Muscle layer of duodenum (tissue), 2 donors: ENCODE measurements around the gene GRK3.
"Not testable (repeated sequence)": the region's sequence is repeated elsewhere in the genome, so short reads cannot be mapped to it uniquely, and the experiment has no call there.

Experiments
- H3K27ac ChIP-seq: one replicate; pipeline ENCODE4 v1.7.0; 2013; ENCODE audit warnings: mild to moderate bottlenecking, low read length
- H3K27me3 ChIP-seq: one replicate; pipeline ENCODE4 v1.7.0; 2013; ENCODE audit warnings: low read depth, mild to moderate bottlenecking, control low read depth, low read length
- H3K36me3 ChIP-seq, 2 donors: one replicate each; pipeline ENCODE4 v1.7.0; 2013; ENCODE audit warnings: low read length in 2 of 2, control low read depth in 1 of 2, mild to moderate bottlenecking in 1 of 2; ENCODE audit not compliant: insufficient read depth in 2 of 2, control insufficient read depth in 1 of 2
- H3K4me1 ChIP-seq, 2 donors: one replicate each; pipeline ENCODE4 v1.7.0; 2013; ENCODE audit warnings: low read length in 2 of 2, mild to moderate bottlenecking in 2 of 2, control low read depth in 1 of 2, moderate library complexity in 1 of 2; ENCODE audit not compliant: insufficient read depth in 2 of 2, control insufficient read depth in 1 of 2
- H3K4me3 ChIP-seq, 2 donors: one replicate each; pipeline ENCODE4 v1.7.0; 2013; ENCODE audit warnings: low read length in 2 of 2, low read depth in 1 of 2, mild to moderate bottlenecking in 1 of 2
- H3K9me3 ChIP-seq, 2 donors: one replicate each; pipeline ENCODE4 v1.7.0; 2013; ENCODE audit warnings: low read length in 2 of 2, control low read depth in 1 of 2, mild to moderate bottlenecking in 1 of 2; ENCODE audit not compliant: control insufficient read depth in 1 of 2
- donor health status: healthy.

The GRK3 gene

DNA sequence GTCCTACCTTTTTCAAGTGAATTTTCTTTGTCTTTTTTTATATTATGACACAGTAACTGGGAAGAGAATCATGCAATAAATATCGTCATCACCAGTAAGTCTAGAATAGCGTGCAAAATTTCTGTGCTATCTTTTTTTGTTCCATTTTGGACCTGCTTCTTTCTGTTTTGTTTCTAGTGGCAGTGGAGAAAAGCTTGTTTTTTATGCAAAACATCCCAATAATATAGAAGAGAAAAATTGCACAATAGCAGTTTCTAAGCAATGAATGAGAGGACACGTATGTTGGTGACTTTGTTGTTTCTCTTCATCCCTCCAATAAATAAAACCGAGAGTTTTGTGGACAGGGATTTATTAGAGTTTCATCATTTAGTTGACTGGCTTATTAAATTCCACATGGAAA, 10.3 kb downstream of the GRK3 start:
- Histone ChIP-seq H3K9me3 (no peaks in the 10 kb centered on the region), H3K27ac (no peak overlapping the region), H3K4me1 (no peaks in the 10 kb centered on the region), H3K27me3 (no peaks in the 10 kb centered on the region), H3K36me3 (no peaks in the 10 kb centered on the region), H3K4me3 (no peak overlapping the region)

DNA sequence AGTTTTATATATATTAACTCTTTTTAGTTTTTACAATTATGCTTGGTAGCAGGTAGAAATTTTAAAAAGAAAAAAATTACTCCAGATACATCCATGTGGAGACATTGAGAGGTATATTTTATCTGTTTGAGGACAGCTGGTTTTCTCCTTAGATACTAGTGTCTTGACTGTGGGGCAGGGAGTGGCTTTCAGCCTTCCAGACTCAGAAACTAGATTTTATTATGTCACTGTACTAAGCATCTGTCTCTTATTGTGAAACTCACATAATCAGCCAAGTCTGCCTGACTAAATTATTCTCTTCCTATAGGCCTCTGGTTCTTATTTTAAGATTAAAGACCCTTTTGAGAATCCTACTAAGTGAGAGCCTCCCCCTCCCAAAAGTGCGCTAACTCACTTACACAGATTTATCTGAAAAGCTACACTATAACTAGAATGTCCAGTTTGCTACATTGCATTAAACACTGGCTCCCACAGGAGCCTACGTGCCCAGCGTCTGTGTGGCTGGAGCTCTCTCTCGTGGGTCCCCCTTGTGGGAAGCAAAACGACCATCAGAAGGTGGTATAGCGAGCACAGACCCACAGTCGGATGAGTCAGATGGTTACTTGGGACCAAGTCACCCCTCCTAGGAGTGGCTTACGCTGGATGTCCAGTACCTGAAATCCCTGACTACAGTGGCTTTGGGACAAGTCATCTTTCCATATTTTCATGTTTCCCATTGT, 11.4 kb downstream of the GRK3 start:
- H3K4me3 ChIP-seq, H3K9me3 ChIP-seq, H3K36me3 ChIP-seq, H3K27me3 ChIP-seq, H3K27ac ChIP-seq, H3K4me1 ChIP-seq: not testable (repeated sequence)

- H3K36me3 ChIP-seq, H3K4me1 ChIP-seq, H3K4me3 ChIP-seq, H3K27me3 ChIP-seq, H3K27ac ChIP-seq, H3K9me3 ChIP-seq: not testable (repeated sequence)
These were observed 17.0 kb downstream of the GRK3 start for GRCh38 chr22:25581452-25581851.

DNA sequence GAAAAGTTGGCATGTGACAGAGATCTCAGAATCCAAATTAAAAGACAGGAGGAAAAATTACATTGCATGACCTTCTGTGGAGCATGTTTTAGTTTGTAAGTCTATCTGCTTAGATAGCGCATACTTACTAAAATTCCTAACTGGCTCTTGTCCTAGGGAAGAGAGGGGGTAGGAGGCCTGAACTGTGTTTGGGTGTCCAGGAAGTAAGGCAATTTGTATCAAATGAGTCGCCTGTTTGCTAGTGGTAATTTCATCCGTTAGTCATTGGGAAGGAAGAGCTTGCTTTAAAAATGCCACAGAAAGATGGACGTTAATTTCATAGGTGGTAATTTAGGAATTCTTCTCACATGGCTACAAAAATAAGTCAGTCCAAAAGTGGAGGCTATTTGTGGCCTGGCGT, 18.5 kb downstream of the GRK3 start:
- Histone ChIP-seq H3K27me3 (no peaks in the 10 kb centered on the region), H3K4me1 (no peaks in the 10 kb centered on the region), H3K9me3 (no peaks in the 10 kb centered on the region), H3K4me3 (no peak overlapping the region), H3K27ac (no peak overlapping the region), H3K36me3 (no peaks in the 10 kb centered on the region)

- H3K36me3 ChIP-seq, result not testable (repeated sequence)
These were observed 20.5 kb downstream of the GRK3 start for GRCh38 chr22:25584993-25585392.

GRCh38 chr22:25589664-25590063, 25.2 kb downstream of the GRK3 start:
- H3K27ac ChIP-seq, H3K36me3 ChIP-seq, H3K27me3 ChIP-seq, H3K9me3 ChIP-seq, H3K4me1 ChIP-seq, H3K4me3 ChIP-seq: not testable (repeated sequence)

More at GRCh38 chr22:25584993-25585392, 20.5 kb downstream of the GRK3 start:
- H3K4me1 ChIP-seq, H3K27ac ChIP-seq, H3K4me3 ChIP-seq, H3K9me3 ChIP-seq, H3K27me3 ChIP-seq: not testable (repeated sequence)

DNA sequence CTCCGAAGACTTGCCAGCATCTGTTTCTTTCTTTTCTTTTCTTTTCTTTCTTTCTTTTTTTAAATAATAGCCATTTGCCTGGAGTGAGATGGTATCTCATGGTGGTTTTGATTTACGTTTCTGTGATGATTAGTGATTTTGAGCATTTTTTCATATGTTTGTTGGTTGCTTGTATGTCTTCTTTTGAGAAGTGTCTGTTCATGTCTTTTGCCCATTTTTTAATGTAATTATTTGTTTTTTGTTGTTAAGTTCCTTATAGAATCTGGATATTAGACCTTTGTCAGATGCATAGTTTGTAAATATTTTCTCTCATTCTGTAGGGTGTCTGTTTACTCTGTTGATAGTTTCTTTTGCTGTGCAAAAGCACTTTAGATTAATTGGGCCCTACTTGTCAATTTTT, 28.8 kb downstream of the GRK3 start:
- H3K27me3 ChIP-seq, H3K4me1 ChIP-seq, H3K4me3 ChIP-seq, H3K27ac ChIP-seq, H3K9me3 ChIP-seq, H3K36me3 ChIP-seq: not testable (repeated sequence)

GRCh38 chr22:25598609-25599008, 34.1 kb downstream of the GRK3 start:
- Histone ChIP-seq H3K4me3 (no peak overlapping the region), H3K9me3 (peaks cover 0 to 2% of the 10 kb centered on the region in 2 donors), H3K27me3 (no peaks in the 10 kb centered on the region), H3K4me1 (no peaks in the 10 kb centered on the region), H3K27ac (no peak overlapping the region), H3K36me3 (peaks cover 0 to 3% of the 10 kb centered on the region in 2 donors)

DNA sequence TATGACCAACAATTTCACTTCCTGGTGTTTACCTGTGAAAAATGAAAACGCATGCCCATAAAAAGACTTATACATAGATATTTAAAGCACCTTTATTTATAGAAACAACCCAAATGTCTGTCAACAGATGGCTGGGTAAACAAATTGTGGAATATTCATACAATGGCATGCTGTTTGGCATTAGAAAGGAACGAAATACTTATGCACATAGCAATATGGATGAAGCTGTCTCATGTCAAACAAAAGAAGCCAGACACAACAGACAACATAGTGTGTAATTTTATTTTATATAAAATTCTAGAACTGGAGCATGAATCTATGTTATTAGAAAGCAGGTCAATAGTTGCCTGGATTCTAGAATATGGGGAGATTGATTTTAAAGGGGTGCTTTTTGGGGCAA, 38.0 kb downstream of the GRK3 start:
- peaks cover 0 to 3% of the 10 kb centered on the region in 2 donors for H3K36me3 ChIP-seq
- H3K27me3 ChIP-seq, result no peaks in the 10 kb centered on the region
- no peaks in the 10 kb centered on the region for H3K9me3 ChIP-seq
- no peak overlapping the region for H3K27ac ChIP-seq
- H3K4me1 ChIP-seq, result no peaks in the 10 kb centered on the region
- no peak overlapping the region for H3K4me3 ChIP-seq

DNA sequence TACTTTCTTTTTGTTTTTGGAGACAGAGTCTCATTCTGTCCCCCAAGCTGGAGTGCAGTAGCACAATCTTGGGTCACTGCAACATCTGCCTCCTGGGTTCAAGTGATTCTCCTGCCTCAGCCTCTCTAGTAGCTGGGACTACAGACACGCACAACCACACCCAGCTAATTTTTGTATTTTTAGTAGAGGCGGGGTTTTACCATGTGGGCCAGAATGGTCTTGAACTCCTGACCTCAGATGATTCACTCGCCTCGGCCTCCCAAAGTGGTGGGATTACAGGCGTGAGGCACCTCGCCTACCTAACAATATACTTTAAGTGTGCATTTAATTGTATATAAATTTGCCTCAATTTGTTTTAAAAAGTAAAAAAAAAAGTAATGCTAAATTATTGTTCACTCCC, 38.4 kb downstream of the GRK3 start:
- no peaks in the 10 kb centered on the region for H3K4me1 ChIP-seq
- peaks cover 0 to under 1% of the 10 kb centered on the region in 2 donors for H3K36me3 ChIP-seq
- no peaks in the 10 kb centered on the region for H3K9me3 ChIP-seq
- H3K4me3 ChIP-seq, result no peak overlapping the region
- H3K27me3 ChIP-seq, result no peaks in the 10 kb centered on the region
- H3K27ac ChIP-seq, result no peak overlapping the region

DNA sequence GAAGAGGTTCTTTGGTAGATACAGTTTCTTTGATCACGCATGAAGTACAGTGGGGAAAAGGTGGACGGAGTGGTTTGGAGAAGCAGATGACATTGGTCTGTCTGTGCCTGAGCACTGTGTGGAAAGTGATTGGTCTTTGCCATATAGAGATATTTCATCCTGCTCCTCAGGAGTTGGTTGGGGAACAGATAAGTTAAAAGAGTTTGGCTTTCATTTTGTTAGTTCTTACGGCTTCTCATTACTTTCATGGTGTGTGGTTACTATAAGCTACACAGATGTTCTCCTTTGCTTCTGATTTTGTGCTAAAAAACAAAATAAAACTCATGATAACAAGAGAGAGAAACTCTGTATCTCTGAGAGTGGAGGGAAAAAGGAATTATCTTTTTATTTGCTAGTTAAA, 40.7 kb downstream of the GRK3 start:
- not testable (repeated sequence) for H3K36me3 ChIP-seq, H3K4me1 ChIP-seq, H3K27ac ChIP-seq, H3K9me3 ChIP-seq, H3K27me3 ChIP-seq, H3K4me3 ChIP-seq

DNA sequence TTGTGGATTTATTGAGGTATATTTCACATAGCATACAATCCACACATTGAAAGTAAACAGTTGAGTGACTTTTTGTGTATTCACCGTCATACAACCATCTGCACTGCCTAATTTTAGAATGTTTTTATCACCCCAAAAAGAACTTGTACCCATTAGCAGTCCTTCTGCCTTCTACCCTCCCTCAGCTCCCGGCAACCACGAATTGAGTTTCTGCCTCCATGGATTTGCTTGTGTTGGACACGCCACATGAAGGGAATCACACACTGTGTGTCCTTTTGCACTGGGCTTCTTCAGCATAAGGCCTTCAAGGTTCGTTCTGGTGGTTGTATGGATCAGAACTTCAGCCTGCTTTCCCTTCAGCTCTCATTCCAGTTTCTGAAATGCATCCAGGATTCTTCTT, 41.1 kb downstream of the GRK3 start:
- not testable (repeated sequence) for H3K9me3 ChIP-seq, H3K27me3 ChIP-seq, H3K27ac ChIP-seq, H3K4me3 ChIP-seq, H3K36me3 ChIP-seq, H3K4me1 ChIP-seq
